ENCODE data around the gene SV2A.
A peak's percentile ranks its signal among the peaks of the same experiment; 100 is the strongest.

Gene SV2A

DNA sequence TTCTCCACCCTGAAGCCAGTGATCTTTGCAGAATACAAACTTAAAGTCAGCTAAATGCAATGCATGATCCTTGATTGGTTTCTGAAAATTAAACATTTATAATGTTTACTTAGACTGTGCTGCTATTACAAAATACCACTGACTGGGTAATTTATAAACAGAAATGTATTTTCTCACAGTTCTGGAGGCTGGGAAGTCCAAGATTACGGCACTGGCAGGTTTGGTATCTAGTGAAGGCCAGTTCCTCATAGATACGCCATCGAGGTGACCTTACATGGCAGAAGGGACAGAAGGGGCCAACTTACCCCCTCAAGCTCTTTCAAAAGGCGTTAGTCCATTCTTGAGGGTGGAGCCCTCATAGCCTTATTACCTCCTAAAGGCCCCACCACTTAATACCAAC is 21.1 kb downstream of the SV2A start:
- TF ChIP-seq, protein P1, sequence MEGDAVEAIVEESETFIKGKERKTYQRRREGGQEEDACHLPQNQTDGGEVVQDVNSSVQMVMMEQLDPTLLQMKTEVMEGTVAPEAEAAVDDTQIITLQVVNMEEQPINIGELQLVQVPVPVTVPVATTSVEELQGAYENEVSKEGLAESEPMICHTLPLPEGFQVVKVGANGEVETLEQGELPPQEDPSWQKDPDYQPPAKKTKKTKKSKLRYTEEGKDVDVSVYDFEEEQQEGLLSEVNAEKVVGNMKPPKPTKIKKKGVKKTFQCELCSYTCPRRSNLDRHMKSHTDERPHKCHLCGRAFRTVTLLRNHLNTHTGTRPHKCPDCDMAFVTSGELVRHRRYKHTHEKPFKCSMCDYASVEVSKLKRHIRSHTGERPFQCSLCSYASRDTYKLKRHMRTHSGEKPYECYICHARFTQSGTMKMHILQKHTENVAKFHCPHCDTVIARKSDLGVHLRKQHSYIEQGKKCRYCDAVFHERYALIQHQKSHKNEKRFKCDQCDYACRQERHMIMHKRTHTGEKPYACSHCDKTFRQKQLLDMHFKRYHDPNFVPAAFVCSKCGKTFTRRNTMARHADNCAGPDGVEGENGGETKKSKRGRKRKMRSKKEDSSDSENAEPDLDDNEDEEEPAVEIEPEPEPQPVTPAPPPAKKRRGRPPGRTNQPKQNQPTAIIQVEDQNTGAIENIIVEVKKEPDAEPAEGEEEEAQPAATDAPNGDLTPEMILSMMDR (conservative IDR thresholded peaks at IDR 0.05) = no peak
- H3K27ac ChIP-seq = no peak overlapping the region

DNA sequence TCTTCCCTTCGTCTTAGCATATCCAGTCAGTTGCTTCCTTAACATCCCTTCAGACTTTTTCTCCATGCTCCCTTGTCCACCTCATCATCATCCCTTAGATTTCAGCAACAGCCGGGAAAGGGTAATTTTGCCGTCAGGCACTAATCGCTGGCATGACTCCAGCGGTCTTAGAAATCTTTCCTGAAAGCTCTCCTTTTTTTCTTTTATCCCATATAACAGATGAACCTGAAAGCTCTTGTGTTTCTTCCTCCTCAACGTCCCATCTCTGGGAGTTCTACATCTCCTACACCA is 28.7 kb downstream of the SV2A start:
- H3K27ac ChIP-seq = peak overlapping the region; percentile 90
- TF ChIP-seq, protein P1 (conservative IDR thresholded peaks at IDR 0.05) = no peak

DNA sequence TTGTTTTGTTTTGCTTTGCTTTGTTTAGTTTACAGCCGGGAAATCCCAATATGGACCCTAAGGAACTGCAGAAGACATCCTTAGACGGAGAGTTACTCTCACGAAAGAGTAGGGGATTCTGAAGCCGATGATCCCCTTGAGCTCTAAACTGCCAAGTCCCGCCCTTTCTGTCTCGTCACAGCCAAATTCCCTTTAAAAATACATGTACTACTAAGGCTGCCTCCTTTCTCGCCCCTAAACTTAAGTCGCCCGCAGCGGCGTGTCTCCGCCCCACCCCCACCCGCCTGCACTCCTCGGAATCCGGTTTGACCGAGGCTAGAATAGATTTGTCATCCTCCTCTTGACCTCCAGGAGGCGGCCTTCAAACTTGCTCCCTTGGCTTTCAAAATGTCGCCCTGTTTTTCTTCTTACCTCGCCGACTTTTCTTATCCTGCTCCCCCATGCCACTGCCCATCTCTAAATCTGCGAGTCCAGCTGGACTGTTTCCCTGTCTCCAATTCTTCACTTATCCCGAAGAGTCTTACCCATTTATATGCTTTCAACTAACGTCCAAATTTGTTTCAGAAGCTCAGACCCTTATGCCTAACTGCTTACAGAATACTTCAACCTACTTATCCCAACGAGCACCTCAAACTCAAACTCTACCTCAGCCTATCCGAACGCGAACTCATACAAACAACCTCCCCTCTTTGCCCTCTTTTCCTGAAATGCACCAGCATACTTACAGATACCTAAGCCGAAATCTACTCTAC is 29.2 kb downstream of the SV2A start:
- TF ChIP-seq, protein P1 (conservative IDR thresholded peaks at IDR 0.05) = peak; percentile 72

DNA sequence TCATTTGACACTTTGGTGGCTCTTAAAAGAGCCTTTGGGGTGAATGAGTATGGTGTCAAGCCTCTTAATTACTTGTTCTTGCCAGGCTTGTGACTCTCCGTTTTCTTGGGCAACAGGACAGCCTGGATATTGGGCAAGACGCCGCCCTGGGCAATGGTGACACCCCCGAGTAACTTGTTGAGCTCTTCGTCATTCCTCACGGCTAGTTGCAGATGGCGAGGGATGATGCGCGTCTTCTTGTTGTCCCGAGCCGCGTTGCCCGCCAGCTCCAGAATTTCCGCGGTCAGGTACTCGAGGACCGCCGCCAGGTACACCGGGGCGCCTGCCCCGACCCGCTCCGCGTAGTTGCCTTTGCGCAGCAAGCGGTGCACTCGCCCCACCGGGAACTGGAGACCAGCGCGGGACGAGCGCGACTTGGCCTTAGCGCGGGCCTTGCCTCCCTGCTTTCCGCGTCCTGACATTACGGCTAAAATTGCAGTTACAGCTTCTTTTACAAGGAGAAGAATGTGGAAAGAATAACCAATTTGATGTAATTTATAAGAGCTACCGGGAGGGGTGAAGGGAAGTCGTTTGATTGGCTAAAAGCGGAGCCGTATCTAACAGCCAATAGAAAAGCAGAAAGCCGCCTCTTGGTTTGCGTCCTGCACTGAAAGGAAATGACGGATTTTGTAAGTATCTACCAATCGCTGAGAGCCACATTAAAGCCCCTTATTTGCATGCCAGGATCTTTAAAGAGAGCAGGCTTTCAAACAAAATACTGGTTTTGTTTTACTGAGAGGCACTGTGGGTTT is 30.0 kb downstream of the SV2A start:
- peak overlapping the region; percentile 90 for H3K27ac ChIP-seq
- TF ChIP-seq, protein P1 (conservative IDR thresholded peaks at IDR 0.05) = no peak

More for the DNA sequence above, 29.2 kb downstream of the SV2A start:
- peak overlapping the region; percentile 90 for H3K27ac ChIP-seq

DNA sequence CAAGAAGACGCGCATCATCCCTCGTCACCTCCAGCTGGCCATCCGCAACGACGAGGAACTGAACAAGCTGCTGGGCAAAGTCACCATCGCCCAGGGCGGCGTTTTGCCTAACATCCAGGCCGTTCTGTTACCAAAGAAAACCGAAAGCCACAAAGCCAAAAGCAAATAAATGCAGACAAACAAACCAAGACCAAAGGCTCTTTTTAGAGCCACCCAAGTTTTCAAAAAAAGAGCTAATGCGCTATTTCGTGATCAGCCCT is 30.5 kb downstream of the SV2A start:
- peak overlapping the region; percentile 90 for H3K27ac ChIP-seq

DNA sequence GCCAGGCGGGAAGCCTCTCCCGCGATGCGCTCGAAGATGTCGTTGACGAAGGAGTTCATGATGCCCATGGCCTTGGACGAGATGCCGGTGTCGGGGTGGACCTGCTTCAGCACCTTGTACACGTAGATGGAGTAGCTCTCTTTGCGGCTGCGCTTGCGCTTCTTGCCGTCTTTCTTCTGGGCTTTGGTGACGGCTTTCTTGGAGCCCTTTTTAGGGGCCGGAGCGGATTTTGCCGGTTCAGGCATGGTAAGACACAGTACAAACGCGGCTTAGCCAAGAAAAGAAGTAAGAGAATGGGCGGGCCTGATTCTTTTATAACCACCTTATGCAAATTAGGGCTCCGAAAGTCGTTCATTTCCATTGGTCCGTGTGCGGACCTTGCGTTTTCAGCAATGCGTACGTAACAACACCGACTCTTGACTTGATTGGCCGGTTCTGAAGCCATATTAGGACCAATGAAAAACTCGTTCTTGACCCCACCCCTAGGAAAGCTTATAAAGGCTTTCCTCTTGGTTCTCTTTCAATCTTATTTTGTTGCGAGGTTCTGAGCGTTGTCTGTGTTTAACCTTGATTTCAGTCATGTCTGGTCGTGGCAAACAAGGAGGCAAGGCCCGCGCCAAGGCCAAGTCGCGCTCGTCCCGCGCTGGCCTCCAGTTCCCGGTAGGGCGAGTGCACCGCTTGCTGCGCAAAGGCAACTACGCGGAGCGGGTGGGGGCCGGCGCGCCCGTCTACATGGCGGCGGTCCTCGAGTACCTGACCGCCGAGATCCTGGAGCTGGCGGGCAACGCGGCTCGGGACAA is 31.0 kb downstream of the SV2A start:
- TF ChIP-seq, protein P1 (conservative IDR thresholded peaks at IDR 0.05) = no peak
- peak overlapping the region; percentile 90 for H3K27ac ChIP-seq

DNA sequence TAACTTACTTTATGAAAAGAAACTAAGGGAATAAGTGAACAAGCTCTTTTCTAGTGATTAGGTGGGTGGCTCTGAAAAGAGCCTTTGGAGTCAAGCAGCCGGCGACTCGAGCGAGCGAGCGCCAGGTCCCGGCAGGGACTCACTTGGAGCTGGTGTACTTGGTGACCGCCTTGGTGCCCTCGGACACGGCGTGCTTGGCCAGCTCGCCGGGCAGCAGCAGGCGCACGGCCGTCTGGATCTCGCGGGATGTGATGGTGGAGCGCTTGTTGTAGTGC is 31.6 kb downstream of the SV2A start:
- peak overlapping the region; percentile 90 for H3K27ac ChIP-seq
- TF ChIP-seq, protein P1 (conservative IDR thresholded peaks at IDR 0.05) = 0 out of 2 replicates have a peak, but pooled peaks have one; percentile 0

Data from VCaP (cell line).